HG03025 (cell line): ENCODE results near the gene SORCS1.

Experiments used
- ATAC-seq: cut with Tn5 transposase; IDR thresholded peaks from one replicate; pipeline ENCODE4 v1.9.1; 2021; ENCODE audit warnings: mild to moderate bottlenecking, moderate library complexity; ENCODE audit not compliant: unreplicated experiment, low FRiP score

The SORCS1 gene

DNA sequence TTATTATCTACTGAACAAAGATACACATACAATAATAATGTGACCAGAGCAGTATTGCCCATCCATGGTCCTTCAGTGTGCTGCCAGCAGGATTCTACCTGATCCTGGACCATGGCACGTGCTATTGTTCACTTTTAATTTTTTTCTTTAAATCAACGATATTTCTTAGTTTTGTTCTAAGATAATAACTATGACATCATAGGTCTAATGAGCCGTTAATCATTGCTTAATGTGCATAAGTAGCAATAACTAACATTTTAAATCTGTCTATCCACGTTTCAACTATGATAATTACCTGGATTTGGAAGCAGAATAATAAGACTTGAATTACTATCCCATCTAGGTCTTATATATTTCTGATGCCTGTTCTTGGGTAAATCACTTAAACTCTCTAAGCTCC is 253.8 kb downstream of the SORCS1 start:
- no peak for ATAC-seq

DNA sequence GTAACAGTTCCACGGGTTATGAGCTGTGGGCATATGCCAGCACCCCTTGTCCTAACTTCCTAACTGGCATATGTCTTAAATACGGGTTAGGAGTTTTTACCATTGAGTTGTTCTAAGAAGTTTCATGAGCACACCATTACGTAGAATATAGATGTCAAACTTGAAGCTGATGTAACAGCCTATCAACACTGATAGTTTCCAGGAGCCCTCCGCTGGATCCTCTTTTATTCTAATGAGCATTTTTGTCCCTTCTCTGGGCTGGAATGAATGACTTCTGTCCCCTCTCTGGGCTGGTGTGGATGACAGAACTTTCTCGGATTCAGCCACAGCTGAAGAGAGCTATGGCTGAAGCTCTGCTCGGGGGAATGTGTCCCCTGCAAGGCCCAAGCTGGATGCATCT is 256.3 kb downstream of the SORCS1 start:
- no peak for ATAC-seq

DNA sequence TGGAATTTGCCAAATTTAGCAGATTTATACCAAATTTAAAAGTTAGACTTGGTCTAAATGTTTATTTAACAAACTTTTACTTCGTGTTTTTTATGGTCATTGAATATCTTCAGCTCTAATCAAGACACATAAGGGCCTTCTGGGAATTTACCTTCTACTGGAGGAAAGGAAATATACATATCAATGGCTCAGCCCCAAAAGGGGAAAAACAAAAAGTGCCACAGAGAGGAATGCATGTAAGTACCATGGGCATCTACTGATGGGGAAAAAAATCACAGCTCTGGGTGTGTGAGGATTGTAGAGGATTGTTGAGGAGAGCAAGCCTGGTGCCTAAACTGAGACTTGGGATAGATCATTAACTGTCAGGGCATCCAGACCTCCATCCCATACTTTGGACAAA is 260.3 kb downstream of the SORCS1 start:
- ATAC-seq, result no peak

DNA sequence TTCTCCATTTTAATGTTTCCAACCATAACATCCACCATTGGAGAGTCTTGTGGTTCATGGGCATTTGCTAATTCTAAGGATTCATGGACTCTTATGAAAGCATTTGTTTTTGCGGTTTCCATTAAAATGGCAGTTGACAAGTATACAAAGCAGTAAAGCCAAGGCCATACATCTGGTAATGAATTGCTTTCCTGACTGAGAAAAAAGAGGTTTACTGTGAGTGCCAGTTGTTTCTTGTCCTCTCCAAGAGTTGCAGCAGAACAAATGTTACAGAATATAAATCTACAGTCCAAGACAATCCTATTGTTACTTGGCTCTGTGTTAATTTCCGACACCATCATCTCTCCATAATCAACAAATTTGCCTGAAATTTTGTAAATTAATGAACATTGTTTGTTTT is 261.3 kb downstream of the SORCS1 start:
- ATAC-seq, result no peak

DNA sequence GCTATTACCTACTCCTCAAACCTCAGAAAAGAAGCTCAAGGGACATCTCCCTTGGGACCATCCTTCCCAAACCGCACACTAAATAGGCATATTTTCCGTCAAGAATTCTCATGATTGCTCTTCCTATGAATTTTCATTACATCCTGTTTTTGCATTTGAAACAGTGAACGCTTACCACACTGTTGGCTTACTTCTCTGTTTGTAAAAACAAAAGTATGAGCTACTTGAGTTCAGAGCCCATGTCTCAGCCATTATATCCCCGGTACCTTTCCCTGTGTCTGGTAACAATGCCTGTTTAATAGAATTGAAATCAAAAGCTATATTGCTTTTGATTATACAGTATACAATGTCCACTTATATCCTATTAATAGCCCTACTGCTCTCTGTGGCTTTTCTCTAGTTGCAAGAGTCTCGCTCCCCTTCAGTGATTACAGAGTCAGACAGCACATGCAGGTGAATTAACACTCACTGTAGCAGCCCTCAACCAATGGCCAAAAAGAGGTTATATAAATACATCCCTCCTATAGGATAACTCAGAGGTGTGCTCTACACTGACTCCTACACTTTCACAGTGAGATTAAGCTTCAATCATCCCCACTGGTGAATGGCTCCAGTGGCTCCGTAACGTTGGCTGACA is 264.4 kb downstream of the SORCS1 start:
- no peak for ATAC-seq

DNA sequence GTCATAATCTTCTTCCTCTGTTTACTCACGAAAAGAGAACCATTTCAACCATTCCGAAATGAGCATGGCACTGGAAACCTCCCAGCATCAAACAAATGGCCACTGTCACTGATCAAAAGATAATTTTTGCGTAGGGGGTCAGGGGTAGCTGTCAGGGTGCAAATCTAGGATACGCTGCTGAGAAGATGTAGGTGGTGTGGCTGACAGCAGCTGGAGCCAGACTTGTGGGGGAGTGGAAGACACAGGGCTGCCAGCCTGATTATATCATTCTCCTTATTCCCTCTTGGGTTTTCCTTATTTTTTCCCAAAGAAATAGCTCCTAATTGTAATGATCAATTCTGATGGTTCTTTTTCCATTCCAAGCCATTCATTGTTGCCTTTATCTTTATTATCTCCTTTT is 266.1 kb downstream of the SORCS1 start:
- no peak for ATAC-seq

DNA sequence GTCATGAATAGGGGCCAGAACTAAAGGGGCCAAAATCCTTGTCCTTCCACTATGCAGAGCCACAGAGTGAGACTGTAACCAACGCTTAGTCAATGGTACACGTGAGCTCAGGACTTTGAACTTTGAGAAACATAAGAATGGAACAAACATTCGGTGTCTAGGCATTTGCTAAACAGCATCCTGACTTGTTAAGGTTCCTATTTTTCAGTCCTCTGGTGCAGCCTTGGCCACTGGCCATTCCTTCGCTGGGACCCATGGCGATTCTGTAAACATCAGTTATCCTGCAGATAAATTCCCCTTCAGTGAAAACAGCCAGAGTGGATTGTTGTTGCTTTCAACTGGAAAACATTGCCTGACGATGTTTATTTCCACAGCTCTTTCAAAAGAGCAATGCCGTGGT is 266.8 kb downstream of the SORCS1 start:
- ATAC-seq, result no peak

DNA sequence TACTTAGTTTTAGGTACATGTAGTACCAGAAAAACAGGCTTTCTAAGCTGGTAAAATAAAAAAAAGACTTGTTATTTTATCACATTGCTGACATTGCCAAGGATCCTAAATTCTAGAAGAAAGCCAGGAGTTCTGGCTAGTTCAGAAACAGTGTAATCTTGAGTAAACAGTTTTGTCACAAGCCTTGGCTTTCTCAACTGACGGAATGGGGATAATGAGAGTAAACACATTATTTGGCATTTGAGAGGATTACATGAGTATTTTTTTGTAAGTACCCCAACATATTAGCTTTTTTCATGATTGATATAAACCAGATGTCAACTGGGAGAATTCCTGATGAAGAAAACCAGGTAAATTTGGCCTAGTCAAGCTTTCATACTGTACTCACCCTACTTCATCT is 269.8 kb downstream of the SORCS1 start:
- no peak for ATAC-seq

DNA sequence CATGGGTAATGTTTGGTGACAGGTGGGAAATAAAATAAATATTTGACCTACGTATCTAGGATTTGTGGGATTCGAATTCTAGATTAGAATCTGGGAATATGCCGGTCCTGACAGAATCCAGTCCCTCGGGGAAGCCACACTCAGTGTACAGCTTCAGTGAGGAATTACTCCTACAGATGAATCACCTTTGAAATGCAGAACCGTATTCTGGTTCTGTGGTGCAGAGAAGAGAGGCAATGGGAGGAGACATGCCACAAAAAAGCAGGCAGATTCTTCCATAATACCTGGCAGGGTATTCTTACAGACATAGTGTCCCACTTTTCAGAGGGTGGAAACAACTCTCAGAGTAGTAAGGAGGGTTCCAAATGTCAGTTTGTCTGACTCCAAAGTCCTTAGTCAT is 286.9 kb downstream of the SORCS1 start:
- no peak for ATAC-seq

DNA sequence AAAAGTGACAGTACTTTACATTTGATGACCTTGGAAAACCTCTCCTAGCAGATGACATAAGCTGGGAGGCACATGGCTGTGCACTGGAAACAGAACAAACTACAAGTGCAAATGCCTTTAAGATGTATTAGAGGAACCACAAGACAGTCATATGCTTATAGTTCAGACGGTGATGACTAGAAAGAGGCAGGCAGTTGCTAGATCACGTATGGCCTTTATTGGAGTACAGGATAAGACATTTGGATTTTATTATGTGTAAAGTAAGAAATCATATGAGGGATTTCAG is 290.0 kb downstream of the SORCS1 start:
- no peak for ATAC-seq

DNA sequence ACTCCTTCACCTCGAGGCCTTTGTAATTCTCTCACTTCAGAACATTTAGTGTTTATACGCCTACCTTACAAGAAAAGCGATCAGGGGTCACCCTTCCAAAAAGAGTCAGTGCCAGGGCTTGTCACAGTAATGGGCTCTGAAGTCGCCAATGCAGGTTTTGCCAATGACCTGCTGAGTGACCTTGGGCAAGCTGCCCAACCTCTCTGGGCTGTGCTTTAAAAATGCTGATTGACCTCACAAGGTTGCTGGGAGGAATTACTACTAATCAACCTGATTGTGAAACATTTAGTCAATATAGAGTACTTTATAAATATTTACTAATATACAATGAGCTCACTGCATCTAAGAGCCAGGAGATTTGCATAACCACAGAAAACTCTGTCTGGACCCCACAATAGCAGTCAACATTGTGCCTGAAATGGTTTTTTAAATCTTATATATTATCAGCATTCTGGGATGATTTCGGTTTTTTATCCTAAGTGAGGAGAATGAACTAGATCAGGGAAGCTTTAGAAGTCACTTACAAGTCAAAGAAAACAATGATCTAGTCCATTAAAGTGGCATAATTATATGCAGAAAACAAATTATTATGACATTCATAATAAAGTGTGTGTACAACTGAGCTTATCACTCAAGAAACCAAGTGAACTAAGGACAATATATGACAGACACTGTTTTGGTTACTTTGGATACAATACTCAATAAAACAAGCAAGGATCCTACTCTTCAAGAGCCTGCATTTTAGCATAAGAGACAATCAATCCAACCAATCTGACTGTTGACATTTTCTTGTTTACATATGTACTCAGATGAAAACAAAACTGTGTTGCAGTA is 290.5 kb downstream of the SORCS1 start:
- no peak for ATAC-seq

DNA sequence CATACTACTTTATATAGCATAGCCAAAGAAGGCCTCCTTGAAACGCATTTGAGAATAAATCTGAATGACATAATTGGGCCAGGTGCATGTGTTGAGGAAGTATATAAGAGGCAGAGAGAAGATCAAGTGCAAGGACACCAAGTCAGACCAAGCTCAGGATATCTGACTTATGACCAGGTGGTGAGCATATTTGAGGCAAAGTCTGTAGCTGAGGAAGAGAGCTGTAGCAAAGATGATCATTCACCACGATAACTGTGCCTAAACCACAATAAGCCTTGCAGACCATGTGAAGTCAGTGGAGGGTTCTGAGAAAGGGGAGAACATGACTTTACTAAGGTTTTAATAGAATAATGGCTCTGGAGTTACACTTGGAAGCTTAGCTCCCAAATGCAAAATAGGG is 292.3 kb downstream of the SORCS1 start:
- no peak for ATAC-seq

DNA sequence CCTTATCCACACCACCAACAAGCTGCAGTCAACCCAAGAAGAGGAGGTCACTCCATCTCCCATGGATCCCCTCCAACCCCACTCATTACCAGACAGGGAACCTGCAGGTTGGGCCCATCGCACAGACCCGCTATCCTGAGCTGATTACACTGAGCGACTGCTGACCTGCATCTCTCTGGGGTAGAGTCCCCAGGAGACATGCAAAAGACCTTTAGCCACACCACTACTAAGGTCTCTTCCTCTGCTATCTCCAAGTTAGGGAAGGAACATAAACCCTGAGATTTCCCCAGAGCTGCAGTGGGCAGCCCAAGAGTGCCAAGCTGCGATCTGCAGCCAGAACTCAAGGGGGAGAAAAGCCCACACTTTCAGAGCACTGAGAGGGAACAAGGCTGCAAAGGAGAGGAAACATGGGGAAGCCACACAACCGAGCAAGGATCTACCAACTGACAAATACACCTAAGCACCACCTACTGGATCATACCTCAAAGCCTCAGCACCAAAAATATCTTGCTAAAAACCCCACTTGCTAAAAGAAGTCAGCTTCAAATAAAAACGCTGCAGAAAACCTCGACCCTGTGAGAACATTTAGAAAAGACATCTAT is 298.2 kb downstream of the SORCS1 start:
- ATAC-seq, result no peak

DNA sequence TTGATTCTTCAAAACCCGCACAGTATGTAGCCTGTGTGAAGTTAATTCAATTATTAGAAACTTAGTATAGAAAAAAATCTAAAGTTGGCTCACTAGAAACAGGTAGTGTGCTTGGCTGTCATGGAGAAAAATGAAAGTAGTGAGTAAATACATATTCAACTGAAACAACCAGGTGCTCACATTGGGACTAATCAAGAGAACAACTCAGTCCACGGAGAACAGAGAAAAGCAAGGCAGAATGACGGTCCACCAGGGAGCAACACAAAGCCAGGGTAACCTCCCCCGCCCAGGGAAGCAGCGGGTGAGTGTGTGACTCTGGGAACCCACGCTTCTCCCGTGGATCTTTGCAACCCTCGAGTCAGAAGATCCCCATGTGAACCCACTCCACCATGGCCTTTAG is 300.5 kb downstream of the SORCS1 start:
- no peak for ATAC-seq

DNA sequence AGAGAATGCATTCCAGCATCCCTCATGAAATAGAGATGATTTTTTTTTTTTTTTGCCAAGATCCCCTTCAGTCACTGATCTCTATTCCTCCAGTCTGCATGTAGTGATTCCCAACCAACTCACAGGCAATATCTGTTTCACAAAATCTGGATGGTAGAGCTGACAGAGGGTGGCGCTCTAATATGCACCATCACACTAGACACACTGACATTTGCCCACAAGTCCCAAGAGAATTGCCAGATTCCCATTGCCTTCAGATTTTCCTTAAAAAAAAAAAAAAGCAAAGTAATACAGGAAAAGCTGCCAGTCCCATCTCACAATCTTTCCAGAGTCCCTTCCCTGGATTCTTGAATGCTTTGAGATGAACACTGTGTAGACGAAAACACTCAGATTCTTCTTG is 301.0 kb downstream of the SORCS1 start:
- ATAC-seq, result no peak

DNA sequence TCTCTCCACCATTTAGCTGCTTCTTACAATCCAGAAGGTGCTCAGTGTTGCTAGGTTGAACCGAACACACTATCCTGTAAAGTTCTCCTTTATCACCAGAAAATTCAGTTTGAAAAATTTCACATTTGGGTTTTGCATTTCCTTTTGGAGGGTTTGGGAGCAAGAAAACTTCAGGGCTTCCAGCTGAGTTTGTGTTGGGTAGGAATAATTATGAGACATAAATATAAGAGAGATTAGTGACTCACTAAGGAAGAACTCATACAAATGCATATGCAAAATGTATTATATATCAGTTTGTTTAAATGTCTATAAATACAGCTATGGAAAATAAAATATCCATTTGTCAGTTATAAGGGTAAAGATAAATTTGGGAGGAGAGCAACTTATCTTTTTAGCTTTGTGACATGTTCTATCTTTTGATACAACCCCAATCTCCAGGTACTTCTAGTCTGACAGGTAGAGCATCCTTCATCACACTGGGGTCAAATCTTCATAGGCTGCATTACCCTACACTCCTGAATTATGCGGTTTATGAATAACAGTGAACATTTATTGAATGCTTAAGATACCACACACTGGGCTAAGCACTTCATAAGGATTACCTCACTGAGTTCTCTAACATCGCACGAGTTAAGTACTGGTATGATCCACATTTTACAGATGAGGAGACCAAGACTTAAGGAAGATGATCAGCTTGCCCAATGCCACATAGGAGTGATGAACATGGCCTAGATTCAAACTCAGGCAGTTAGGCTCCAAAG is 304.4 kb downstream of the SORCS1 start:
- no peak for ATAC-seq

DNA sequence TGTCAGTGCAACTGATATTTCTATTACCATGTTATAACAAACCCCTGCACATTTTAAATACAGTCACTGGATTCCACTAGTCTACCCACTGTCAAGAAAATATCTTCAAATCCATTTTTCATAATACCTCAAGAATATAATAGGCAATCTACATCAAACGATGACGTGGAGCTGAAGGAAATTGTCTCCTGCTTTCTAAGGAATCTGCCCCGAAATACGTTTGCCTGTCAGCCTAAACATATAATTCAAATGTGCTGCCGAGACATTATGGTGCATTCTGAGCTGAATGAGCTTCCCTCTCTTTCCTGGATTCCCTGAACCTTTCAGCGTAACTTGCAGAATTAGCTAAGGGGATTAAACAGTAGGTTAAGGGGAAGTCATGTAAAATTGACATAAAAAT is 306.8 kb downstream of the SORCS1 start:
- ATAC-seq, result no peak

DNA sequence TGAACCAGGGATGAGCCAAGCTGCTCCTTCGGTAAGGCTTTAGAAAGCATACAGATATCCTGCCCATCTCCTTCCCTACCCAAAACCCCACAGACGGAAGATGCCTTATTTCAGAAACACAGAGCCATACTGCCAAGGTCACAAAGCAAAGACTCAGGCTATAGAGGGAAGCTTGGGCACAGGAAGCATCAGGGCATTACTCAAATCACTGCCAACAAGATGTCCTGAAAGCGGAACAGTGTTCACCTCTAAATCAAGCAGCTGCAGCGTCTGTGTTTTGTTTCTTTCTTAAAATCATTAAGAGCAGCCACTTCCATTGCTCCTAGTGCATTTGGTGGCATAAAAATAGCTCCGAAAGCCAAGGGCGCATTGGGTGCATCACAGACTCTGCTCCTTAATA is 307.3 kb downstream of the SORCS1 start:
- no peak for ATAC-seq

DNA sequence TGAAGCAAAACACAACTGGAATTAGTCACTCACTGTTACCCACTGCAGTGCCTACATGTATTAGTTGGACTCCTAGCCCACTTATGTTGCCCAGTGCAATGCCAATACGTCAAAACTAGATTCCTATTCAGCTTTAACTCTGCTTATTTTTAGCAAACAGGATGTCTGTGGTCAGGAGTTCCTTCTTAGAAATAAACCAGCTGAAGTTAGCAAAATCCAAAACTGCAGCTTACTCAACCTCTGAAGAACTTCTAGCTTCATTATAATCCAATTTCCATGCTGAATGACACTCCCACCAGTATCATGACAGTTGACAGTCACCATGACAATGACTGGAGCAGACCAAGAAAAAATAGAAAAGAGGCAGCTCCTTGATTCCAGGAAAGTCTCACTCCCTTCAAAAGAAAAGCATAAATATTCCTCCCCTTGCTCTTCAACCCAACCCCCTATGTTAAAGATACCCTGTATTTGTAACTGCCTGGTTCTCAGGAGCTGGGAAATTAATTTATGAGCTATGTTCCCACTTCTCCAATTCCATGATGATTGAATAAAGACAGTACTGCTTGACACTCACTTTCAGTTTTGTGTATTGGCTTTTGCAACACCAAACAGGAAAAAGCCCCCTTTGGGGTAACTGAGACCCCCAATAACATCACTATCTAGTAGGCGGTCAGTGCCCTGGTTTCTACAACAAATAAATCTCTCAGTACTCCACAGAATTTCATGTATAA is 327.4 kb downstream of the SORCS1 start:
- no peak for ATAC-seq

DNA sequence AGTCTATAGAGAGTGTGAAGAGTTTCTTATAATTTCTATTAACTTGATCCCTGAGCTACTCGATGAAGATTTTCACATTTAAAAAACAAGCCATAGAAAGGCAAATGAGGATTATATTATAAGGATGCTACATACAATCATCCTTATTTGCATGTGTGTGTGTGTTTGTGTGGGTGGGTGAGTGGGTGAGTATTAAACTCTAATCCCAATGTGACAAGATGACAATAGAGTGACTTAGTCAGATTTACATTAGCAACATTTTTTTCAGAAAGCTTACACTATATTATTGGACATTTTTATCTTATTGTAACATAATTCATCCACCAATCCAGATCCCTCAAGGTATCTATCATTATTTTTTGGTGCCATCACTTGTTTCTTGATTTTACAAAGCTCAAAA is 331.7 kb downstream of the SORCS1 start:
- no peak for ATAC-seq

DNA sequence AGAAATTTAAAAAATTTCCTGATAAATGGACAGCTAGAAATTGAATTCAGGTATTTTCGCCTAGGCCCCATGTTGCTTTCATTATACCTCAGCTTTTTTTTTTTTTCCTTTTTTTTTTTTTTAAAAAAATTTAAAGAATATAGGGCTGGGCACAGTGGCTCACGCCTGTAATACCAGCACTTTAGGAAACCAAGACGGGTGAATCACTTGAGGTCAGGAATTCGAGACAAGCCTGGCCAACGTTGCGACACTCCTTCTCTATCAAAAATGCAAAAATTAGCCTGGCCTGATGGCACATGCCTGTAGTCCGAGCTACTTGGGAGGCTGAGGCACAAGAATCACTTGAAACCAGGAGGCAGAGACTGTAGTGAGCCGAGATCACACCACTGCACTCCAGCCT is 334.0 kb downstream of the SORCS1 start:
- no peak for ATAC-seq
